Effector memory CD8-positive, alpha-beta T cell (primary cell): ENCODE results near the gene GPSM1.

Experiments
- ATAC-seq: fragments of 150-1000 bp; cut with Tn5 transposase; replicated peaks from 2 replicates; pipeline ENCODE4 v1.10.0; 2021; ENCODE audit warnings: mild to moderate bottlenecking, moderate library complexity
- DNase-seq, 3 experiments: peaks; one replicate each; pipeline ENCODE4 v3.0.0; 2021
- H3K27ac Mint-ChIP-seq, 2 donors: one replicate each; pipeline ENCODE4 v1.8.0; 2022; ENCODE audit warnings: mild to moderate bottlenecking in 2 of 2, mixed read lengths in 2 of 2, moderate library complexity in 2 of 2
- H3K27me3 Mint-ChIP-seq, 2 donors: one replicate each; pipeline ENCODE4 v1.8.0; 2022; ENCODE audit warnings: mixed read lengths in 2 of 2
- H3K36me3 Mint-ChIP-seq: one replicate; pipeline ENCODE4 v1.8.0; 2022; ENCODE audit warnings: mild to moderate bottlenecking, moderate library complexity, mixed read lengths; ENCODE audit not compliant: insufficient read depth
- H3K4me1 Mint-ChIP-seq, 2 donors: one replicate each; pipeline ENCODE4 v1.8.0; 2022; ENCODE audit warnings: low read depth in 2 of 2, mixed read lengths in 2 of 2
- H3K4me3 Mint-ChIP-seq, 2 donors: one replicate each; pipeline ENCODE4 v1.8.0; 2022; ENCODE audit warnings: mild to moderate bottlenecking in 2 of 2, mixed read lengths in 2 of 2, moderate library complexity in 2 of 2
- H3K9me3 Mint-ChIP-seq, 2 donors: one replicate each; pipeline ENCODE4 v1.8.0; 2022; ENCODE audit warnings: mixed read lengths in 2 of 2

The GPSM1 gene

GRCh38 chr9:136340356-136341041 lies 13.2 kb downstream of the GPSM1 start:
- Mint-ChIP-seq H3K27ac (no peak overlapping the region), H3K4me3 (no peak overlapping the region), H3K27me3 (no peaks in the 10 kb centered on the region), H3K4me1 (peaks cover 0 to 1% of the 10 kb centered on the region in 2 donors), H3K36me3 (no peaks in the 10 kb centered on the region), H3K9me3 (no peaks in the 10 kb centered on the region)
- DNase-seq (no peak), ATAC-seq (no peak)

GRCh38 chr9:136341042-136341655 lies 13.8 kb downstream of the GPSM1 start:
- ATAC-seq (no peak), DNase-seq (no peak)
- Mint-ChIP-seq H3K36me3 (no peaks in the 10 kb centered on the region), H3K27ac (no peak overlapping the region), H3K4me1 (peaks cover 0 to 1% of the 10 kb centered on the region in 2 donors), H3K9me3 (no peaks in the 10 kb centered on the region), H3K27me3 (no peaks in the 10 kb centered on the region), H3K4me3 (no peak overlapping the region)

- no peak for ATAC-seq
- Mint-ChIP-seq H3K27me3 (no peaks in the 10 kb centered on the region), H3K4me3 (no peak overlapping the region), H3K27ac (no peak overlapping the region), H3K4me1 (peaks cover 0 to 1% of the 10 kb centered on the region in 2 donors), H3K9me3 (no peaks in the 10 kb centered on the region), H3K36me3 (no peaks in the 10 kb centered on the region)
- no peak for DNase-seq
Observed at GRCh38 chr9:136341769-136342168, 14.4 kb downstream of the GPSM1 start.

- no peak overlapping the region for H3K27ac Mint-ChIP-seq
- peak; percentile 68 for ATAC-seq
- no peaks in the 10 kb centered on the region for H3K27me3 Mint-ChIP-seq
- no peaks in the 10 kb centered on the region for H3K36me3 Mint-ChIP-seq
- DNase-seq = peak; percentile 46 to 61 (median 57)
- peak overlapping the region in 1 of 2 donors; percentile 21 for H3K4me3 Mint-ChIP-seq
- peaks cover 0 to 1% of the 10 kb centered on the region in 2 donors for H3K4me1 Mint-ChIP-seq
- no peaks in the 10 kb centered on the region for H3K9me3 Mint-ChIP-seq
Observed at GRCh38 chr9:136342181-136343120, 15.1 kb downstream of the GPSM1 start.

GRCh38 chr9:136343121-136343883 lies 16.0 kb downstream of the GPSM1 start:
- no peaks in the 10 kb centered on the region for H3K36me3 Mint-ChIP-seq
- no peak overlapping the region for H3K4me3 Mint-ChIP-seq
- DNase-seq (no peak), ATAC-seq (no peak)
- H3K4me1 Mint-ChIP-seq = peaks cover 0 to 1% of the 10 kb centered on the region in 2 donors
- H3K9me3 Mint-ChIP-seq = no peaks in the 10 kb centered on the region
- H3K27me3 Mint-ChIP-seq = no peaks in the 10 kb centered on the region
- H3K27ac Mint-ChIP-seq = no peak overlapping the region

GRCh38 chr9:136343884-136344269 lies 16.5 kb downstream of the GPSM1 start:
- Mint-ChIP-seq H3K4me1 (peaks cover 0 to under 1% of the 10 kb centered on the region in 2 donors), H3K27ac (no peak overlapping the region)

GRCh38 chr9:136344544-136345280 lies 17.4 kb downstream of the GPSM1 start:
- DNase-seq (no peak), ATAC-seq (no peak)
- no peaks in the 10 kb centered on the region for H3K4me1 Mint-ChIP-seq
- no peaks in the 10 kb centered on the region for H3K36me3 Mint-ChIP-seq
- H3K27ac Mint-ChIP-seq = no peak overlapping the region
- no peaks in the 10 kb centered on the region for H3K27me3 Mint-ChIP-seq
- no peak overlapping the region for H3K4me3 Mint-ChIP-seq
- no peaks in the 10 kb centered on the region for H3K9me3 Mint-ChIP-seq

More at GRCh38 chr9:136343884-136344269, 16.5 kb downstream of the GPSM1 start:
- Mint-ChIP-seq H3K36me3 (no peaks in the 10 kb centered on the region), H3K27me3 (no peaks in the 10 kb centered on the region), H3K4me3 (no peak overlapping the region), H3K9me3 (no peaks in the 10 kb centered on the region)
- ATAC-seq (no peak), DNase-seq (no peak)

GRCh38 chr9:136345281-136346156 lies 18.2 kb downstream of the GPSM1 start:
- no peak for DNase-seq

GRCh38 chr9:136346157-136346481 lies 18.8 kb downstream of the GPSM1 start:
- Mint-ChIP-seq H3K27ac (no peak overlapping the region), H3K4me1 (no peaks in the 10 kb centered on the region), H3K27me3 (no peaks in the 10 kb centered on the region), H3K4me3 (no peak overlapping the region), H3K36me3 (no peaks in the 10 kb centered on the region), H3K9me3 (no peaks in the 10 kb centered on the region)
- ATAC-seq = no peak
- no peak for DNase-seq

More at GRCh38 chr9:136345281-136346156, 18.2 kb downstream of the GPSM1 start:
- no peak overlapping the region for H3K4me3 Mint-ChIP-seq
- H3K27me3 Mint-ChIP-seq = no peaks in the 10 kb centered on the region
- no peaks in the 10 kb centered on the region for H3K4me1 Mint-ChIP-seq
- H3K9me3 Mint-ChIP-seq = no peaks in the 10 kb centered on the region
- no peak for ATAC-seq
- H3K36me3 Mint-ChIP-seq = no peaks in the 10 kb centered on the region
- H3K27ac Mint-ChIP-seq = no peak overlapping the region

GRCh38 chr9:136346927-136347465 lies 19.7 kb downstream of the GPSM1 start:
- no peaks in the 10 kb centered on the region for H3K9me3 Mint-ChIP-seq
- H3K27ac Mint-ChIP-seq = no peak overlapping the region
- DNase-seq (no peak), ATAC-seq (no peak)
- H3K36me3 Mint-ChIP-seq = no peaks in the 10 kb centered on the region
- no peaks in the 10 kb centered on the region for H3K27me3 Mint-ChIP-seq
- no peaks in the 10 kb centered on the region for H3K4me1 Mint-ChIP-seq
- H3K4me3 Mint-ChIP-seq = no peak overlapping the region

GRCh38 chr9:136347472-136348256 lies 20.3 kb downstream of the GPSM1 start:
- Mint-ChIP-seq H3K27me3 (no peaks in the 10 kb centered on the region), H3K27ac (no peak overlapping the region), H3K9me3 (no peaks in the 10 kb centered on the region), H3K36me3 (peaks cover 1% of the 10 kb centered on the region), H3K4me1 (no peaks in the 10 kb centered on the region), H3K4me3 (no peak overlapping the region)
- ATAC-seq (no peak), DNase-seq (no peak)
